ENCODE results near the gene AOPEP.

AOPEP gene

DNA sequence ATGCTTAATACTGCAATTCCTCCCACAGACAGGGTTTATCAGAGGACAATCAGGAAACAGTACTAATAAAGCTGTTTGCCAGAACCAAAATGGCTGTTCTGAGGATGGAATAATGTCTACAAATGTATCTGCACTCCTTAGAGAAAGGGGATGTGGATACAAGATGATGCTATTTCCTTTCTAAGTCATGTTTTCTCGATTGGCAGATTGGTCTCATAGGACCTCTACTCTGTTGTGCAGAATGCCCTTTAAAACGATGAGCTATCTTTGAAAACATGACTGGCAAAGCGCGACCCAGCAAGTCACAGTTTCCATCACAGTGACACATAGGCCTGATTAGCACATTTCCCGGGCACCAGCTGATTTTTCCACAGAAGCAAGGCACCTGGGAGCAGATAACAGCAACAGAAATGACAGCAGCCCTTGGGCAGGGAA is 54.0 kb downstream of the AOPEP start:
- H3K9ac ChIP-seq (ENCODE audit: low read length), result no peak overlapping the region; the same call in 1 of the 2 replicates
- no peaks in the 10 kb centered on the region for H3K27me3 ChIP-seq (ENCODE audit: insufficient read depth, low read length)
- H3K27ac ChIP-seq (ENCODE audit: low read depth, low read length, poor library complexity, severe bottlenecking), result peak overlapping the region; percentile 55
- no peaks in the 10 kb centered on the region for H3K9me3 ChIP-seq (ENCODE audit: low read length)
- TF ChIP-seq, protein P1, sequence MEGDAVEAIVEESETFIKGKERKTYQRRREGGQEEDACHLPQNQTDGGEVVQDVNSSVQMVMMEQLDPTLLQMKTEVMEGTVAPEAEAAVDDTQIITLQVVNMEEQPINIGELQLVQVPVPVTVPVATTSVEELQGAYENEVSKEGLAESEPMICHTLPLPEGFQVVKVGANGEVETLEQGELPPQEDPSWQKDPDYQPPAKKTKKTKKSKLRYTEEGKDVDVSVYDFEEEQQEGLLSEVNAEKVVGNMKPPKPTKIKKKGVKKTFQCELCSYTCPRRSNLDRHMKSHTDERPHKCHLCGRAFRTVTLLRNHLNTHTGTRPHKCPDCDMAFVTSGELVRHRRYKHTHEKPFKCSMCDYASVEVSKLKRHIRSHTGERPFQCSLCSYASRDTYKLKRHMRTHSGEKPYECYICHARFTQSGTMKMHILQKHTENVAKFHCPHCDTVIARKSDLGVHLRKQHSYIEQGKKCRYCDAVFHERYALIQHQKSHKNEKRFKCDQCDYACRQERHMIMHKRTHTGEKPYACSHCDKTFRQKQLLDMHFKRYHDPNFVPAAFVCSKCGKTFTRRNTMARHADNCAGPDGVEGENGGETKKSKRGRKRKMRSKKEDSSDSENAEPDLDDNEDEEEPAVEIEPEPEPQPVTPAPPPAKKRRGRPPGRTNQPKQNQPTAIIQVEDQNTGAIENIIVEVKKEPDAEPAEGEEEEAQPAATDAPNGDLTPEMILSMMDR (IDR thresholded peaks at IDR 0.05; ENCODE audit: low read length), result no peak
- no peak for TF ChIP-seq EZH2 (IDR thresholded peaks at IDR 0.05; ENCODE audit: borderline replicate concordance, low read length)
- peak overlapping the region; percentile 12; the same call in 1 of the 2 replicates for H3K4me2 ChIP-seq (ENCODE audit: low read length)
- no peak overlapping the region for H2AFZ ChIP-seq (ENCODE audit: low read length)
- no peaks in the 10 kb centered on the region for H4K20me1 ChIP-seq (ENCODE audit: insufficient read depth, low read length)
- H3K79me2 ChIP-seq (ENCODE audit: insufficient read depth, low read length), result no peaks in the 10 kb centered on the region
- no peaks in the 10 kb centered on the region for H3F3A ChIP-seq (ENCODE audit: insufficient read depth, low read length)
- H3K9me2 ChIP-seq (ENCODE audit: low read depth, low read length), result no peaks in the 10 kb centered on the region
- H3K4me3 ChIP-seq (ENCODE audit: low read depth, low read length, poor library complexity, severe bottlenecking), result no peak overlapping the region
- no peaks in the 10 kb centered on the region for H3K36me3 ChIP-seq (ENCODE audit: insufficient read depth, low read length)
- H3K4me1 ChIP-seq (ENCODE audit: insufficient read depth, low read length, severe bottlenecking), result peaks cover 47% of the 10 kb centered on the region

DNA sequence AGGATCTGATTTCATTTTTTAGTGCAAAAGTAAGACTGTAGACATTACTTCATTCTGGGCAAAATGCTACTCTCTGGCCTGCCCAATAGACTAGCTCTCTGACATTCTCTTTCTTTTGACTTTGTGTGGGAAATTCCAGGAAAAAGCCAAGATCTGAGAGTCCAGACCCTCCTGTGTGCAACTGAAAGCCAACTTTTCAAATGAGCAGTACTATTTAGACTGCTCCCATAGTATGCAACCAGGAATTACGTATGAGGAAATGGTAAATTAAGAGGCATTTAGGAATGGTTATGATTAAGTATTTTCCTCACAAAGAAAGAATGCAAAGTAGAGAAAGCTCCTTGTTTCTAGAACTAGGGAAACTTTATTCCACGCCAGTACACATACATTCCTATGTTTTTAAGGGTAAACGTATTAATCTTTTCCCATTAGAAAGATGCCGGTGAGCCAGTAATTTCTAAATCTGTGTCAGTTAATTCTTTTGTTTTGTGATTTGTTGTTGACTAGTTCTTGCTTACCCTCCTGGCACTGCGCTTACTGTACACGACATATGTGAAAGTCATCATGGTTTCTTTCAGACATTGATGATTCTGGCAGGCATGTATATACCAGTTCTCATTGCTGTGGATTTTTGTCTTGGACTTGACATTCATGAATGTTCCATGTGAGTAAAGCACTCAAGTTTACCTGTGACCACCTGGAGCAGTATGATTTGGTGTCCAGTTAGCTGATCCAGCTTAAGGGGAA is 56.0 kb downstream of the AOPEP start:
- TF ChIP-seq EZH2 (IDR thresholded peaks at IDR 0.05; ENCODE audit: borderline replicate concordance, low read length), result no peak
- TF ChIP-seq, protein P1 (IDR thresholded peaks at IDR 0.05; ENCODE audit: low read length), result no peak

DNA sequence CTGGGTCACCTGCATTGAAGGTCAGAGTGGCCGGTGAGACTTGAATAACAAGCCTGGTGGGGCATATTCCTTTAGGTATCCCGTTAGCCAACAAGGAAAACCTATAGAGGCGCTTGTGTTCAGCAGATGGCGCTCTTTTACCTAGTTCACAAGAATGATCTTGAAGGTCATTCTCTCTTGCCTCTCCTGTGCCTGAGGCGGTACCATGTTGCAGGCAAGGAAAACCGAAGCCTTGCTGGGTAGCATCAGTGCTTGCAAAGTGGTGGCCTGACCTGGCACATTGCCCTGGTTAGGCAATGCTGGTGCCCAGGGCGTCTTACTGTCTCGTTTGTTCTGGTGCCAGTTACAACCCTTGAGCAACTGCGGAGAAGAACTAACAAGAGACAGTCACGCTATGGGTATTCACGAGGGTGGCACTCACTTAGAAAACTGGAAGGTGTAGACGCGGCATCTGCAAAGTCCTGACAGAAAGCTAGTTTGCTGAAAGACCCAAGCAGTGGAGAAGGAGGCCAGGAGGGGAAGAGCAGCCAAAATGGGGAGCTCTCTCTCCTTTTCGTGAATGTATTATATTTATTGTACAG is 56.7 kb downstream of the AOPEP start:
- no peak overlapping the region for H3K4me3 ChIP-seq (ENCODE audit: low read depth, low read length, poor library complexity, severe bottlenecking)
- peak overlapping the region; percentile 21; the same call in 1 of the 2 replicates for H3K4me2 ChIP-seq (ENCODE audit: low read length)
- H3K79me2 ChIP-seq (ENCODE audit: insufficient read depth, low read length), result no peaks in the 10 kb centered on the region
- H3K9me2 ChIP-seq (ENCODE audit: low read depth, low read length), result no peaks in the 10 kb centered on the region
- no peaks in the 10 kb centered on the region for H3K9me3 ChIP-seq (ENCODE audit: low read length)
- no peaks in the 10 kb centered on the region for H3K27me3 ChIP-seq (ENCODE audit: insufficient read depth, low read length)
- no peak for TF ChIP-seq EZH2 (IDR thresholded peaks at IDR 0.05; ENCODE audit: borderline replicate concordance, low read length)
- TF ChIP-seq, protein P1 (IDR thresholded peaks at IDR 0.05; ENCODE audit: low read length), result peak; percentile 92
- H3K36me3 ChIP-seq (ENCODE audit: insufficient read depth, low read length), result no peaks in the 10 kb centered on the region
- H3K9ac ChIP-seq (ENCODE audit: low read length), result no peak overlapping the region
- peaks cover 70% of the 10 kb centered on the region for H3K4me1 ChIP-seq (ENCODE audit: insufficient read depth, low read length, severe bottlenecking)
- H3K27ac ChIP-seq (ENCODE audit: low read depth, low read length, poor library complexity, severe bottlenecking), result peak overlapping the region; percentile 76
- H3F3A ChIP-seq (ENCODE audit: insufficient read depth, low read length), result no peaks in the 10 kb centered on the region
- H2AFZ ChIP-seq (ENCODE audit: low read length), result no peak overlapping the region
- H4K20me1 ChIP-seq (ENCODE audit: insufficient read depth, low read length), result no peaks in the 10 kb centered on the region

More for the DNA sequence above, 56.0 kb downstream of the AOPEP start:
- no peaks in the 10 kb centered on the region for H3K27me3 ChIP-seq (ENCODE audit: insufficient read depth, low read length)
- no peak overlapping the region for H3K4me3 ChIP-seq (ENCODE audit: low read depth, low read length, poor library complexity, severe bottlenecking)
- no peaks in the 10 kb centered on the region for H4K20me1 ChIP-seq (ENCODE audit: insufficient read depth, low read length)
- no peaks in the 10 kb centered on the region for H3F3A ChIP-seq (ENCODE audit: insufficient read depth, low read length)
- H3K4me1 ChIP-seq (ENCODE audit: insufficient read depth, low read length, severe bottlenecking), result peaks cover 67% of the 10 kb centered on the region
- H2AFZ ChIP-seq (ENCODE audit: low read length), result no peak overlapping the region
- H3K36me3 ChIP-seq (ENCODE audit: insufficient read depth, low read length), result no peaks in the 10 kb centered on the region
- H3K27ac ChIP-seq (ENCODE audit: low read depth, low read length, poor library complexity, severe bottlenecking), result peak overlapping the region; percentile 76
- no peaks in the 10 kb centered on the region for H3K9me3 ChIP-seq (ENCODE audit: low read length)
- no peaks in the 10 kb centered on the region for H3K9me2 ChIP-seq (ENCODE audit: low read depth, low read length)
- H3K79me2 ChIP-seq (ENCODE audit: insufficient read depth, low read length), result no peaks in the 10 kb centered on the region
- H3K4me2 ChIP-seq (ENCODE audit: low read length), result no peak overlapping the region
- H3K9ac ChIP-seq (ENCODE audit: low read length), result no peak overlapping the region

Data from OCI-LY1 (cell line).